Measurements from ENCODE around the gene TMEM41A.

TMEM41A gene

GRCh38 chr3:185498503-185499396, at the start of gene TMEM41A:
Gene TMEM41A, minus strand, starts transcription at chr3:185499035. Its CDS starts 74 bp downstream, at chr3:185498961.
- peak; percentile 92 for DNase-seq (ENCODE audit: low read depth)

DNA sequence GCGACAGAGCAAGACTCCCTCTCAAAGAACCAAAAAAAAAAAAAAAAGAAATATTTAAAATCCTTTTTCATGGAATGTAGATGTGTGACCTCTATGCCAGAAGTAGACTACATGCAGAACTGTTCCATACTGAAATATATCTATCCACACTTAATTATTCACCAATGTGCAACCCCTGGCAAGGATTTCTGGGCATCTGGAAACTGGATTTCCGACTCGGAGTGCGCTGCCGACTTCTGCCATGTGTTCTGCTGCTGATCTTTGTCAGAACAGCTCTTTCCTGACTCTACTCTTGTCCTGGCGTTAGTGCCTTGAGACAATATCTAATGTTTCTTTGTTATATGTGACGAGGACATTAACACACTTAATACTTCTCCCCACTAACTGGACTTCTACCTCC, 41.9 kb upstream of the TMEM41A start:
- no peak for DNase-seq (ENCODE audit: low read depth)

GRCh38 chr3:185539934-185540333, 41.1 kb upstream of the TMEM41A start:
- no peak for DNase-seq (ENCODE audit: low read depth)

GRCh38 chr3:185537369-185537970, 38.6 kb upstream of the TMEM41A start:
- peak; percentile 99 for DNase-seq (ENCODE audit: low read depth)

DNA sequence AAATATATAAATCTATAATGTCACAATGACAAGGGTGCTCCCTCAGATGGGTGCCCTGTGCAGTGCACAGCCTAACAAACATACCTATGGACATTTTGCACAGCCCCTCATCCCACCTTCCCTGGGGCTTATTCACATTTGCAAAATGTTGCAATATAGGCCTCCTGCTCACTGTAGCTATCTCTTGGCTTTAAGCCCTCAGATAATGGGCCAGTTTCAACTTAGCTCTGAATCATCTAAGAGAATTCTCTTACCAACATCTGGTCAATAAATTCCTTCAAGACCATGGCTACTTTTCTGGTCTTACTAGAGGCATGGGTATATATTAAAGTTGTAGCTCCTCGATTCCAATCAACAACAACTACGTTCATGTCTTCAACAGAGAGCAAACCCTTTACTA, 35.7 kb upstream of the TMEM41A start:
- DNase-seq (ENCODE audit: low read depth): peak; percentile 67

- DNase-seq (ENCODE audit: low read depth): no peak
Measured at GRCh38 chr3:185532901-185533300, 34.1 kb upstream of the TMEM41A start.

- no peak for DNase-seq (ENCODE audit: low read depth)
Measured at GRCh38 chr3:185530856-185531255, 32.0 kb upstream of the TMEM41A start.

GRCh38 chr3:185528532-185528931, 29.7 kb upstream of the TMEM41A start:
- DNase-seq (ENCODE audit: low read depth): no peak

DNA sequence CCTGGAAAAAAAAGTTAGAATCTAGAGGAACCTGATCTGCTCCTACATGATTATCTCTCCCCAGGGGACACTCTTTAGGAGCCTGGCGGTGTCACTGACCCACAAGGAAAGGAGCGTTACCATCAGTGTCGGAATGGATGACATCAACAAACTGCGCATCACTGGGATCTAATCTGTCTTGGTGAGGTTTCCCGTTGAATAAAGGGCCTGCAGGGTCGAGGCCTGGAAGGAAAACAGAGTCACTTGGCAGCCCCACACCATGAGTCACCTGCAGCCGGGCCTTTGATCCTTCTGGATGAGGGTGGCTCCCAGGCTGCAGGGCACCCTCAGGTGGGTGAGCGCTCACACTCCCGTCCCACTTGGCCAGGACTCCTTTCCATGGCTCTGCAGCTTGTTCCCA, 28.5 kb upstream of the TMEM41A start:
- DNase-seq (ENCODE audit: low read depth): no peak

DNA sequence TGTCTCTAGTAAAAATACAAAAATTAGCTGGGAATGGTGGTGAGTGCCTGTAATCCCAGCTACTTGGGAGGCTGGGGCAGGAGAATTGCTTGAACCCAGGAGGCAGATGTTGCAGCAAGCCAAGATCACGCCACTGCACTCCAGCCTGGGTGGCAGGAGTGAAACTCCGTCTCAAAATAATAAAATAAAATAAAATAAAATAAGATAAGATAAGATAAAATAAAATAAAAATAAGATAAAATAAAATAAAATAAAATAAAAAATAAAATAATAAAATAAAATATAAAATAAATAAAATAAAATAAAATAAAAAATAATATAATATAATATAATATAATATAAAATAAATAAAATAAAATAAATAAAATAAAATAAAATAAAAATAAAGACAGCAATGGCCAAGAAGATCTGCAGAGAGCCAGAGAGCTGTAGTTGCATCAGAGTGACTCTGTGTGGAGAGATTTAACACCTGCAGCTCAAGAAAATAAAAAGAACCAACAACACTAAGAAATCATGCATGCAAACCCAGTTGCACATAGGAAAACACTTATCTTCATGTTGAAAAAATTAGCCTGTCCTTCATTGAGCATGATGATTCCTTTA, 27.6 kb upstream of the TMEM41A start:
- DNase-seq (ENCODE audit: low read depth): no peak

- DNase-seq (ENCODE audit: low read depth): no peak
Measured at GRCh38 chr3:185521349-185522138, 22.7 kb upstream of the TMEM41A start.

DNA sequence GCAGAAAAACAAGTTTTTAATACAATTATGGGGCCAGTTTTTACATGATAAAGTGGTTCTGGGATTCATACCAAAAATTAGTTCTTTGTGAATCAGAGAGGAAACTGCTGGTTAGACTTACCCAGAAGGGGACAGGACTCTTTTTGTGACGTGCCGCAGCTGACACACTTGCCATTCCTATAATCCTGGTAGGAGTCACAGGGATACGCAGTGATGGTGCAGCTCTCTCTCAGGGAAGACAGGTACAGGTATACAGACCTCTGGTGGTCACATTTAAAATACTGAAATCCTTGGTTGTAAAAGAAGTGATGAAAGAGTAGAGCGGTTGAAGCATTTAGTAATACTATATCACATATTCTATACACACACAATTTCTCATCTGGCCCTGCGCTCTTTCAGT, 20.2 kb upstream of the TMEM41A start:
- no peak for DNase-seq (ENCODE audit: low read depth)

DNA sequence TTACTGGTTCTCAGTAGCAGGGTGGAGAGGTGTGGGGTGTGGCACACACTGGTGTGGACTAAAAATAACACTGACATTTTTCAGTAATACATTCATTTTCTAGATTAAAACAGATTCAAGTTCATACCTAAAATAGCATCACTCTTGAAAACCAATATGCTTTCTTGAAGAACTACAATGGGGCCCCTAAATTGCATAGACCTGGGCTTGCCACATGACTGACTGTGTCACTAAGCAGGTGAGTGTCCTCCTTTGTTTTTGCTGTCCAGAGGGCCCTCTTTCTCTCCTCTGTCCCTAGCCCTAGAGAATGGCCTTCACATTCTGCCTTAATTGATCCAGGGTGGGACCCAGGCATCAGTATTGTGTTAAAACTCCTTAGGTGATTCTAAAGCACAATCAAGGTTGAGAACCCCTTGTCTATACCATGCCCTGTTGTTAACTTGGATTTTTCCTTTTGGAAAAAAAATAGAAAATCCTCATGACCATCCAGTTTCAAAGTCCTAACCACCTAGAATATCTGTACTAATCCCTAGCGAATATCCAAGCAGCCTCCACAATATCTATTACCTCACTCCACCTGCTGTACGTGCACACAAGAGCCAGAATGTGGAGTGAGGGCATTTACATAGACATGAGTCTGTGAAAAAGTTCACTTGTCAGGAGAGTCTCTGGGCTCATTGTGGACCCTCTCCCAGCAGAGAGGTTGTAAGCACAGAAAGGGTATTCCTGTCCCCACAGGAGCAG, 18.7 kb upstream of the TMEM41A start:
- no peak for DNase-seq (ENCODE audit: low read depth)

DNA sequence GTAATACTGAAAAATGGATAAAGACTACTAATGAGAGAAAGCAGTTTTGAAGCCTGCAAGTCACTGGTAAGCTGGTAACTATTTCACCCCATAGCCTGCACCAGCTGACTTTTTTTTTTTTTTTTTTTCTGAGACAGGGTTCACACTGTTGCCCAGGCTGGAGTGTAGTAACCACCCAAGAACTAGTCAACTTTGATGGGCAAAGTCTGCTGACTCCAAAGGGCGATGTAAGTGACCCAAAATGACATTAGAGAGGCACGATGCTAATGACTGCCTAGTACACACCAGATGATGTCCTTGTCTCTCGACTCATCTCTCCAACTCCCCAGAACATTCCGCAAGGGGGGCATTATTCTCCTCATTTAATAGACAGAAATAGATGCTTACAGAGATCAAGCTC, 12.9 kb upstream of the TMEM41A start:
- no peak for DNase-seq (ENCODE audit: low read depth)

GRCh38 chr3:185508335-185508991, 9.6 kb upstream of the TMEM41A start:
- no peak for DNase-seq (ENCODE audit: low read depth)

GRCh38 chr3:185507883-185508282, 9.0 kb upstream of the TMEM41A start:
- no peak for DNase-seq (ENCODE audit: low read depth)

GRCh38 chr3:185504636-185505035, 5.8 kb upstream of the TMEM41A start:
- no peak for DNase-seq (ENCODE audit: low read depth)

DNA sequence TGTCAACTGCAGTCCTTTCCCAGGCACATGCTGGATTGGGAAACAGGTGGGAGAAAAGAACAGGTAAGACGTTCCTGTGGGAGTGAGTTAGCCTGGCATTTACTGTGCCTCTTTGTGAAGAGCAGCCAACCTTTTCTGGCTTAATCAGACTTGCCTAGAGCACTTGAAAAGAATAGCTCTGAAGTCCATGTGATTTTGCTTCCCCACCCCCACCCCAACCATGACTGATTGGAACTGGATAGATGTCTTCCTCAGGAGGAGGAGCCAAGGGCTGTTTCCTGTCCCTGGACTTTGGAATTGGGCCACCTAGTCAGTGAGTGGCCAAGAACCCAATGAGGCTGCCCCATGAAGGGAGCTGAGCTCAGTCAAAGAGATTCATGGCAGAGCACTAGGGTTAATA, 4.7 kb upstream of the TMEM41A start:
- DNase-seq (ENCODE audit: low read depth): no peak

DNA sequence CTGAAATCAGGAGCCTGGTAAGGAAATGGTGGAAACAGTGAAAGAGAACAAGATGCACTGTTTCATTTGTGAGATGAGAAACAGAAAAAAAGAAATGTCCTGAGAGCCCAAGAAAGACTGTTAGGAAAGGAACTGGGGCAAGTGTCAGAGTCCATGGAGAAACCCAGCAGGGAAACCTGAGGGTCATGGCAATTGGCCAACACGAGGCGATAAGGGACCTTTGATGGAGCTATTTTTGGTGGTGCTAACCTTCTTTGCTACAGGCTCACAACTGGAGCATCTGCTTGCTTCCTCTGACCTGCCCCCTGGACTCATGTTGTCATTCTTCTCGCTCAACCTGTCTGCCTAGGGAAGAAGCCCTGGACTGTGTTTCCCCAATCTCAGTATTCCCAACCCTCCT, 4.2 kb upstream of the TMEM41A start:
- DNase-seq (ENCODE audit: low read depth): no peak

DNA sequence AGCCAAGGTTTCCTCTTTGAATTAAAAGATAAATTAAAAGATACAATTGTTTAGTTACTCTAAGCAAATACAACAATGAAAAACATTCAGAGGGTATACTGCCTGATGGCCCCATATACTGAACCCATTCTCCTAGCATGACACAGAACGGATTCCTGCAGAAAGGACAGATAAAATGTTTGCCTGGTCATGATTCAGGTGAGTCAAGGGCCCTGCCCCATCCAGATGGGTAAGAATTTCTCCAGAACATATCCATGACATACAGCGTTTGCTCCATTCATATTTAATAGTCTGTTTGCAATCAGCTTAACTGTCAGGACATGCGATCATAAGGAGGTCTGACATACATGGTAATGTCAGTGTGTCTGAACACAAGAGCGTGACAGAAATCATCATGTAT, 8.6 kb downstream of the TMEM41A start:
- no peak for DNase-seq (ENCODE audit: low read depth)

DNA sequence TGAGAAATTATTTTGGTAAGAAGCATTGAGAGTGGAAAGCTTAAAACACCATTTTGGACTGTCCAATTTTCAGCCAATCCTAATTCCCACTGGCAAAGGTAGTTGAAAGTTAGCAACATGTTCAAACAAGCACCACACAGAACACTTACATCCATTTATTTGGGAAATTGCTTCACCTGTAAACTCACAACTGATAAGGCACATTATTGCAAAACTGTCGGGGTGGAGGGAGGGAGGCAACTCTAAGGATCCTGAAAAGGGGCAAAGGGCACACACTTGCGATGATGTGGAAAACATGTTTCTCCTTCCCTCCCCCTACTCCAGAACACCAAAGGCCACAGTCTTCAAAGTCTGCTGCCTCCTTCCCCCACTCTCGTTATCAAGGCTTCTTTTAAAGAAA, 9.4 kb downstream of the TMEM41A start:
- no peak for DNase-seq (ENCODE audit: low read depth)
